ENCODE results near the gene CRISPLD2. TPM values are rescaled to one million over a fixed set of nuclear protein-coding genes. Genes with fewer than 3 reads are reported as not detected.

The CRISPLD2 gene
- total and polyA plus RNA-seq, 2 donors (not counting 1 experiment from before 2014, with no cell fraction given) = 37.0 to 96.2 TPM

DNA sequence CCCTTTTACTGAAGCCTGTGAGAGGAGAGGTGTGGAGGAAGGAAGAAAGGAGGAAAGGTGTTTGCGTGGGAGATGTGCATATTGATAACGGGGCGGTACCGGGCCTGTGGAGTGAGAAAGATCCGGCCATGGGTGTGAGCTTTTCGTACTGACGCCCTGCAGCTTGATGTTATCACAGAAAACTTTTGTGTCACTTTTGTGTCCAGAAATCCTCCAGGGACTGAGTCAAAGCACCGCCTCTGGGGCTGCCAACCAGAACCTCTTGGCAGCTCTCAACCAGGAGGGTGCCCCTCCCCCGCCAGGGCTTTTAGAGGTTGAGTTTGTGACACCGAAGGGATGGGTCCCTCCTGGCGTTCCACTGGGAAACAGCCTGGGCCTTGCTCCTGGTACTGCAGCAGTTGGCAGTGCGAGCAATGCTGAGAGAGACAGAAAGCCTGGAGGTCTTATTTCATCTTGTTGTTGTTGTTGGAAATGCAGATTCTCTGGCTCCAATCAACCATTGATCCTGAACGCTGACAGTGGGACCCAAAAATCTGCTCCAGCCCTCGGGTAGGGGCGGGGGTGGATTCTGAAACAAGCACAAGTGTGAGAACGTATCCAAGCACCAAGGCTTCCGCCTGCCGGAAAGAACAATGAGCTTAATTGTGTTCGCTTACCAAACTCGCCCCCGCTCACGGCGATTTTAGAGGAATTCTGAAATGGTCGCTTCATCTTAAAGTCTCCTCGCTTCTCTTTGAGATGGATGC is 65.0 kb downstream of the CRISPLD2 start:
- H3K4me3 ChIP-seq (replicated peaks in 1 of 4; ENCODE audit: control extremely low read depth in 1 of 4, insufficient read depth in 1 of 4, low read depth in 3 of 4, low read length in 4 of 4) = no peak overlapping the region
- no peaks in the 10 kb centered on the region for H4K20me1 ChIP-seq (ENCODE audit: control insufficient read depth, extremely low read depth, insufficient read depth, low read length)
- H3K27me3 ChIP-seq (ENCODE audit: control insufficient read depth, insufficient read depth, low read length) = no peaks in the 10 kb centered on the region
- H3K4me2 ChIP-seq (ENCODE audit: extremely low read depth, insufficient read depth, low read length) = no peak overlapping the region
- no peak overlapping the region for H3K27ac ChIP-seq (ENCODE audit: insufficient read depth, low read length)
- peak in 1 of 2 donors; percentile 77 for DNase-seq (ENCODE audit: low read depth in 2 of 2)
- peaks cover 1% of the 10 kb centered on the region for H3K36me3 ChIP-seq (ENCODE audit: control insufficient read depth, insufficient read depth, low read length)
- H3K79me2 ChIP-seq (ENCODE audit: control insufficient read depth, insufficient read depth, low read length) = no peaks in the 10 kb centered on the region
- no peak overlapping the region for H3K9ac ChIP-seq (ENCODE audit: insufficient read depth, low read length)
- TF ChIP-seq, protein P1, sequence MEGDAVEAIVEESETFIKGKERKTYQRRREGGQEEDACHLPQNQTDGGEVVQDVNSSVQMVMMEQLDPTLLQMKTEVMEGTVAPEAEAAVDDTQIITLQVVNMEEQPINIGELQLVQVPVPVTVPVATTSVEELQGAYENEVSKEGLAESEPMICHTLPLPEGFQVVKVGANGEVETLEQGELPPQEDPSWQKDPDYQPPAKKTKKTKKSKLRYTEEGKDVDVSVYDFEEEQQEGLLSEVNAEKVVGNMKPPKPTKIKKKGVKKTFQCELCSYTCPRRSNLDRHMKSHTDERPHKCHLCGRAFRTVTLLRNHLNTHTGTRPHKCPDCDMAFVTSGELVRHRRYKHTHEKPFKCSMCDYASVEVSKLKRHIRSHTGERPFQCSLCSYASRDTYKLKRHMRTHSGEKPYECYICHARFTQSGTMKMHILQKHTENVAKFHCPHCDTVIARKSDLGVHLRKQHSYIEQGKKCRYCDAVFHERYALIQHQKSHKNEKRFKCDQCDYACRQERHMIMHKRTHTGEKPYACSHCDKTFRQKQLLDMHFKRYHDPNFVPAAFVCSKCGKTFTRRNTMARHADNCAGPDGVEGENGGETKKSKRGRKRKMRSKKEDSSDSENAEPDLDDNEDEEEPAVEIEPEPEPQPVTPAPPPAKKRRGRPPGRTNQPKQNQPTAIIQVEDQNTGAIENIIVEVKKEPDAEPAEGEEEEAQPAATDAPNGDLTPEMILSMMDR (conservative IDR thresholded peaks at IDR 0.05 in 1 of 2, IDR thresholded peaks at IDR 0.05 in 1 of 2; ENCODE audit: low read depth in 1 of 2, low read length in 2 of 2) = no peak
- TF ChIP-seq EZH2 (IDR thresholded peaks at IDR 0.05; ENCODE audit: low read length, missing control alignments) = no peak
- no peak overlapping the region for H2AFZ ChIP-seq (ENCODE audit: low read length)
- no peaks in the 10 kb centered on the region for H3K9me3 ChIP-seq (ENCODE audit: control insufficient read depth, insufficient read depth, low read depth, low read length)
- peaks cover 5% of the 10 kb centered on the region for H3K4me1 ChIP-seq (ENCODE audit: control insufficient read depth, extremely low read depth, insufficient read depth, low read length)

DNA sequence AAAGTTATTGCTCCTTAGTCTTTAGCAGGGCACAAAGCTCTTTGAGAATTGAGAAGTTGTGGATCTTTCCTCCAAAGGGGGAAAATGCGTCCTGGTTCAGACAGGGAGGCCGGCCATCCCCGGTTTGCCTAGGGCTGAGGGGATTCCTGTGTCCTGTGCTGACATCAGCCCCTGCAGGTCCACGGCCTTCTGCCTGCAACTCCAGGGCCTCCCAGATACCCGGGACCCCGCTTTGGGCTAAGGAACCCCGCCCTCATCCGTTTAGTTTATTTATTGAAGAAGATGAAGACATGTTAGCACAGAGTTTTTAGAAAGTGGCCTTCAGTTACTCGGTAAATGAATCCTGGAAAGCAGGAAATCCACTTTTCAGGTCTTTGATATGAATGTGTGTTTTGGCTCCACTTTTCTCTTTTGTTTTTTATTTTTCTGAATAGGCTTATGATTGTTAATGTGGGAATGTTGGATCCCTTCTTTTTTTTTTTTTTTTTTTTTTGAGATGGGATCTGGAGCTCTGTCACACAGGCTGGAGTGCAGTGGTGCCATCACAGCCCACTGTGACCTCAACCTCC is 65.6 kb downstream of the CRISPLD2 start:
- no peaks in the 10 kb centered on the region for H3K27me3 ChIP-seq (ENCODE audit: control insufficient read depth, insufficient read depth, low read length)
- no peak for DNase-seq (ENCODE audit: low read depth in 2 of 2)
- no peaks in the 10 kb centered on the region for H3K9me3 ChIP-seq (ENCODE audit: control insufficient read depth, insufficient read depth, low read depth, low read length)
- H2AFZ ChIP-seq (ENCODE audit: low read length) = no peak overlapping the region
- no peaks in the 10 kb centered on the region for H3K79me2 ChIP-seq (ENCODE audit: control insufficient read depth, insufficient read depth, low read length)
- peaks cover 1% of the 10 kb centered on the region for H3K36me3 ChIP-seq (ENCODE audit: control insufficient read depth, insufficient read depth, low read length)
- H4K20me1 ChIP-seq (ENCODE audit: control insufficient read depth, extremely low read depth, insufficient read depth, low read length) = no peaks in the 10 kb centered on the region
- no peak overlapping the region for H3K4me2 ChIP-seq (ENCODE audit: extremely low read depth, insufficient read depth, low read length)
- H3K4me1 ChIP-seq (ENCODE audit: control insufficient read depth, extremely low read depth, insufficient read depth, low read length) = peaks cover 5% of the 10 kb centered on the region
- TF ChIP-seq, protein P1 (conservative IDR thresholded peaks at IDR 0.05 in 1 of 2, IDR thresholded peaks at IDR 0.05 in 1 of 2; ENCODE audit: low read depth in 1 of 2, low read length in 2 of 2) = no peak
- TF ChIP-seq EZH2 (IDR thresholded peaks at IDR 0.05; ENCODE audit: low read length, missing control alignments) = no peak
- H3K9ac ChIP-seq (ENCODE audit: insufficient read depth, low read length) = no peak overlapping the region
- H3K4me3 ChIP-seq (replicated peaks in 1 of 4; ENCODE audit: control extremely low read depth in 1 of 4, insufficient read depth in 1 of 4, low read depth in 3 of 4, low read length in 4 of 4) = no peak overlapping the region
- no peak overlapping the region for H3K27ac ChIP-seq (ENCODE audit: insufficient read depth, low read length)

DNA sequence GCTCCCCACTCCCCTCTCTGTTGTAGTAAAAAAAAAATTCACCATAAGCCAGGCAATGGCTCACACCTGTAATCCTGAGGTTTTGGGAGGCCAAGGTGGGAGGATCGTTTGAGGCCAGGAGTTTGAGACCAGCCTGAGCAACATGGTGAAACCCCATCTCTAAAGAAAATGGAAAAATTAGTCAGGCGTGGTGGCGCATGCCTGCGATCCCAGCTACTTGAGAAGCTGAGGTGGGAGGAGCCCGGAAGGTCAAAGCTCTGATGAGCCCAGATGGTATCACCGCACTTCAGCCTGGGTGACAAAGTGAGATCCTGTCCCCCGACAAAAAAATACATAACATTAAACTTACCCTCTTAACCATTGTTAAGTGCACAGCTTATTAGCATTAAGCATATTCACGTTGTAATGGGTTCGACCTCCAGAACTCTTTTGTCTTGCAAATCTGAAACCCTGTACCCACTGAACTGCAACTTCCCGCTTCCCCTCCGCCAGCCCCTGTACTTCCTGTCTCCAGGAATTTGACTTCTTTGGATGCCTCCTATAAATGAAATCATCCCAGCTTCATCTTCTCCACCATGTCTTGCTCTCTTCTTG is 66.8 kb downstream of the CRISPLD2 start:
- H4K20me1 ChIP-seq (ENCODE audit: control insufficient read depth, extremely low read depth, insufficient read depth, low read length) = no peaks in the 10 kb centered on the region
- H3K9me3 ChIP-seq (ENCODE audit: control insufficient read depth, insufficient read depth, low read depth, low read length) = no peaks in the 10 kb centered on the region
- no peak overlapping the region for H3K4me3 ChIP-seq (replicated peaks in 1 of 4; ENCODE audit: control extremely low read depth in 1 of 4, insufficient read depth in 1 of 4, low read depth in 3 of 4, low read length in 4 of 4)
- peaks cover 5% of the 10 kb centered on the region for H3K4me1 ChIP-seq (ENCODE audit: control insufficient read depth, extremely low read depth, insufficient read depth, low read length)
- no peak overlapping the region for H2AFZ ChIP-seq (ENCODE audit: low read length)
- H3K27ac ChIP-seq (ENCODE audit: insufficient read depth, low read length) = no peak overlapping the region
- H3K9ac ChIP-seq (ENCODE audit: insufficient read depth, low read length) = no peak overlapping the region
- no peaks in the 10 kb centered on the region for H3K79me2 ChIP-seq (ENCODE audit: control insufficient read depth, insufficient read depth, low read length)
- TF ChIP-seq, protein P1 (conservative IDR thresholded peaks at IDR 0.05 in 1 of 2, IDR thresholded peaks at IDR 0.05 in 1 of 2; ENCODE audit: low read depth in 1 of 2, low read length in 2 of 2) = no peak
- TF ChIP-seq EZH2 (IDR thresholded peaks at IDR 0.05; ENCODE audit: low read length, missing control alignments) = no peak
- H3K27me3 ChIP-seq (ENCODE audit: control insufficient read depth, insufficient read depth, low read length) = no peaks in the 10 kb centered on the region
- DNase-seq (ENCODE audit: low read depth in 2 of 2) = no peak
- H3K36me3 ChIP-seq (ENCODE audit: control insufficient read depth, insufficient read depth, low read length) = peaks cover 3% of the 10 kb centered on the region
- no peak overlapping the region for H3K4me2 ChIP-seq (ENCODE audit: extremely low read depth, insufficient read depth, low read length)
